Fibroblast of pulmonary artery (primary cell): Measurements from ENCODE around the gene TMEM131L.
A peak's percentile ranks its signal among the peaks of the same experiment; 100 is the strongest.

Experiments
- DNase-seq: peaks from one replicate; pipeline ENCODE4 v3.0.0-alpha.2; 2010; ENCODE audit warnings: low read depth
- H3K4me3 ChIP-seq: replicated peaks from 2 replicates; pipeline ENCODE4 v1.5.1; 2011; ENCODE audit warnings: low read depth, mild to moderate bottlenecking, control low read depth, low read length, moderate library complexity
- CTCF ChIP-seq: IDR thresholded peaks from 2 replicates; pipeline ENCODE4 v1.5.1; 2011; ENCODE audit warnings: mild to moderate bottlenecking, control low read depth, low read length, inconsistent platforms; ENCODE audit errors: missing control alignments

Gene TMEM131L

GRCh38 chr4:153679486-153679885 lies 213.3 kb downstream of the TMEM131L start:
- no peak for DNase-seq
- no peak for TF ChIP-seq CTCF
- no peak overlapping the region for H3K4me3 ChIP-seq

GRCh38 chr4:153683763-153684181 lies 217.6 kb downstream of the TMEM131L start:
- TF ChIP-seq CTCF = no peak
- DNase-seq = no peak
- H3K4me3 ChIP-seq = peak overlapping the region; percentile 55

GRCh38 chr4:153684182-153684970 lies 218.2 kb downstream of the TMEM131L start, which contains the start of gene TLR2:
TLR2 (plus strand) TSS chr4:153684280; CDS start chr4:153702908, 18,628 bp downstream.
- TF ChIP-seq CTCF = no peak

GRCh38 chr4:153684971-153685371 lies 218.8 kb downstream of the TMEM131L start:
- no peak for DNase-seq
- H3K4me3 ChIP-seq = peak overlapping the region; percentile 55
- TF ChIP-seq CTCF = no peak

More at GRCh38 chr4:153684182-153684970, 218.2 kb downstream of the TMEM131L start, which contains the start of gene TLR2:
- peak within 1 kb of the TSS; percentile 55 for H3K4me3 ChIP-seq
- peak; percentile 9 for DNase-seq
